Measurements from ENCODE around the gene ZNF608.

GRCh38 chr5:124790301-124790894 lies 44.0 kb upstream of the ZNF608 start:
- TF ChIP-seq ZC3H10 (CRISPR knock-in tag; IDR thresholded peaks at IDR 0.05) (no peak), ARNTL (CRISPR knock-in tag; IDR thresholded peaks at IDR 0.05; ENCODE audit: borderline replicate concordance, low read depth) (no peak), BACH2 (CRISPR knock-in tag; IDR thresholded peaks at IDR 0.05; ENCODE audit: borderline replicate concordance) (no peak), PATZ1 (CRISPR knock-in tag; IDR thresholded peaks at IDR 0.05; ENCODE audit: borderline replicate concordance) (no peak), ZFP3 (CRISPR knock-in tag; IDR thresholded peaks at IDR 0.05) (no peak), ZFP30 (CRISPR knock-in tag; IDR thresholded peaks at IDR 0.05) (no peak), PPARA (CRISPR knock-in tag; IDR thresholded peaks at IDR 0.05; ENCODE audit: borderline replicate concordance) (no peak), OSR1 (CRISPR knock-in tag; IDR thresholded peaks at IDR 0.05) (no peak), POU6F1 (CRISPR knock-in tag; IDR thresholded peaks at IDR 0.05; ENCODE audit: borderline replicate concordance, low read depth) (no peak), TCF4 (CRISPR knock-in tag; IDR thresholded peaks at IDR 0.05; ENCODE audit: borderline replicate concordance) (no peak)

Measured in SK-N-SH treated with all-trans-retinoic acid at 6 μM for 48 hours (cell line).